ENCODE data around the gene CHPF2.

GRCh38 chr7:151229249-151229648 is 3.0 kb upstream of the CHPF2 start:
- TF ChIP-seq CTCF (IDR thresholded peaks at IDR 0.05) (no peak), POLR2AphosphoS5 (IDR thresholded peaks at IDR 0.05) (no peak)

Measured in prostate gland (tissue), 2 donors.